Measurements from ENCODE around the gene PDZRN3.

- TF ChIP-seq CTCF (IDR thresholded peaks at IDR 0.05; ENCODE audit: insufficient read depth, low read depth, low read length) (no peak), EZH2 (IDR thresholded peaks at IDR 0.05; ENCODE audit: insufficient read depth, low read length) (no peak)
These were observed 175.9 kb downstream of the PDZRN3 start for GRCh38 chr3:73448761-73449301.

All from astrocyte (in vitro differentiated cells and primary cell).